Lower lobe of right lung (tissue), 2 donors: ENCODE results near the gene TPP2. TPM values are rescaled to one million over a fixed set of nuclear protein-coding genes. Genes with fewer than 3 reads are reported as not detected.
A peak's percentile ranks its signal among the peaks of the same experiment; 100 is the strongest.

Source experiments
- ATAC-seq, 2 donors: fragments of 200-7000 bp; cut with Tn5 transposase; one replicate each; pipeline ENCODE4 v1.9.1; 2020 to 2022; ENCODE audit warnings: mild to moderate bottlenecking in 2 of 2, moderate library complexity in 2 of 2
- DNase-seq: peaks from one replicate; pipeline ENCODE4 v3.0.0-alpha.2; 2020
- H3K27ac ChIP-seq: fragments of 200-600 bp; one replicate; pipeline ENCODE4 v1.8.0; 2022
- H3K27me3 ChIP-seq: fragments of 200-600 bp; one replicate; pipeline ENCODE4 v1.8.0; 2022; ENCODE audit warnings: low read depth
- H3K36me3 ChIP-seq: fragments of 200-600 bp; one replicate; pipeline ENCODE4 v1.8.0; 2022; ENCODE audit warnings: mild to moderate bottlenecking
- H3K4me1 ChIP-seq: fragments of 200-600 bp; one replicate; pipeline ENCODE4 v1.8.0; 2022
- H3K4me3 ChIP-seq: fragments of 200-600 bp; one replicate; pipeline ENCODE4 v1.8.0; 2022; ENCODE audit warnings: mild to moderate bottlenecking
- H3K9me3 ChIP-seq: fragments of 200-600 bp; one replicate; pipeline ENCODE4 v1.8.0; 2022
- CTCF ChIP-seq: fragments of 200-600 bp; IDR thresholded peaks from one replicate; pipeline ENCODE4 v1.8.0; 2022; ENCODE audit warnings: antibody characterized with exemption, mild to moderate bottlenecking
- intact Hi-C: fragments of 100-400 bp; cut with DNase I; formaldehyde crosslinking; loops from one replicate; pipeline ENCODE4 v1.11.0; 2022
- total RNA-seq: library from RNA; stranded (reverse); fragmentation: NEBNext Ultra II Directional; extraction: Animal tissue kit (Norgen Biotek cat#: 25700); gene quantifications from one replicate; pipeline ENCODE4 v1.2.1, GENCODE V29; 2021
- donor health status: DM: no; HTN: yes; CAD: no; lungs with severe emphysema.

TPP2 gene
- total RNA-seq, 1 donor from 2014 or later, result 41.7 TPM

- DNase-seq, result no peak
- intact Hi-C loops, result no loop called here
- Histone ChIP-seq H3K27me3 (no peaks in the 10 kb centered on the region), H3K4me1 (no peaks in the 10 kb centered on the region), H3K27ac (no peak overlapping the region), H3K4me3 (no peak overlapping the region), H3K9me3 (no peaks in the 10 kb centered on the region), H3K36me3 (no peaks in the 10 kb centered on the region)
- TF ChIP-seq CTCF, result no peak
- ATAC-seq, result no peak
These were observed 112.2 kb downstream of the TPP2 start for GRCh38 chr13:102708991-102709390.

GRCh38 chr13:102709536-102709935 is 112.8 kb downstream of the TPP2 start:
- Histone ChIP-seq H3K27me3 (no peaks in the 10 kb centered on the region), H3K36me3 (no peaks in the 10 kb centered on the region), H3K27ac (no peak overlapping the region), H3K4me1 (no peaks in the 10 kb centered on the region), H3K4me3 (no peak overlapping the region), H3K9me3 (no peaks in the 10 kb centered on the region)
- intact Hi-C loops, result no loop called here
- DNase-seq, result no peak
- no peak for TF ChIP-seq CTCF
- ATAC-seq, result no peak

GRCh38 chr13:102710261-102710679 is 113.5 kb downstream of the TPP2 start:
- intact Hi-C loops, result no loop called here
- ATAC-seq (peak; percentile 45 to 55), DNase-seq (no peak)
- no peaks in the 10 kb centered on the region for H3K36me3 ChIP-seq
- H3K27me3 ChIP-seq, result no peaks in the 10 kb centered on the region
- no peak overlapping the region for H3K4me3 ChIP-seq
- H3K4me1 ChIP-seq, result no peaks in the 10 kb centered on the region
- no peak overlapping the region for H3K27ac ChIP-seq
- H3K9me3 ChIP-seq, result no peaks in the 10 kb centered on the region
- TF ChIP-seq CTCF, result no peak

GRCh38 chr13:102715447-102715846 is 118.7 kb downstream of the TPP2 start:
- H3K4me1 ChIP-seq, result no peaks in the 10 kb centered on the region
- H3K9me3 ChIP-seq, result no peaks in the 10 kb centered on the region
- no peaks in the 10 kb centered on the region for H3K27me3 ChIP-seq
- no peak overlapping the region for H3K4me3 ChIP-seq
- no peaks in the 10 kb centered on the region for H3K36me3 ChIP-seq
- TF ChIP-seq CTCF, result no peak
- no peak overlapping the region for H3K27ac ChIP-seq
- intact Hi-C loops, result no loop called here
- DNase-seq (no peak), ATAC-seq (no peak)

GRCh38 chr13:102718746-102719145 is 122.0 kb downstream of the TPP2 start:
- no peaks in the 10 kb centered on the region for H3K27me3 ChIP-seq
- H3K4me3 ChIP-seq, result no peak overlapping the region
- H3K9me3 ChIP-seq, result no peaks in the 10 kb centered on the region
- ATAC-seq (no peak), DNase-seq (no peak)
- H3K4me1 ChIP-seq, result no peaks in the 10 kb centered on the region
- no peaks in the 10 kb centered on the region for H3K36me3 ChIP-seq
- H3K27ac ChIP-seq, result no peak overlapping the region
- no peak for TF ChIP-seq CTCF
- intact Hi-C loops, result no loop called here

GRCh38 chr13:102721800-102722231 is 125.0 kb downstream of the TPP2 start:
- Histone ChIP-seq H3K4me3 (no peak overlapping the region), H3K9me3 (no peaks in the 10 kb centered on the region), H3K27me3 (no peaks in the 10 kb centered on the region), H3K4me1 (no peaks in the 10 kb centered on the region), H3K27ac (no peak overlapping the region), H3K36me3 (no peaks in the 10 kb centered on the region)
- DNase-seq (no peak), ATAC-seq (peak; percentile 24 to 48)
- no peak for TF ChIP-seq CTCF
- intact Hi-C loops, result no loop called here
